Colonic mucosa (tissue), 4 donors: ENCODE results near the gene KDM5B. TPM values are rescaled to one million over a fixed set of nuclear protein-coding genes. Genes with fewer than 3 reads are reported as not detected.

Experiments used
- DNase-seq: peaks from one replicate; pipeline ENCODE4 v3.0.0-alpha.2; 2020
- H3K27ac ChIP-seq: fragments of 200-600 bp; one replicate; pipeline ENCODE4 v1.8.0; 2021
- H3K27me3 ChIP-seq: fragments of 200-600 bp; one replicate; pipeline ENCODE4 v1.8.0; 2021
- H3K36me3 ChIP-seq: fragments of 200-600 bp; one replicate; pipeline ENCODE4 v1.8.0; 2021
- H3K4me1 ChIP-seq: fragments of 200-600 bp; one replicate; pipeline ENCODE4 v1.8.0; 2021; ENCODE audit warnings: mild to moderate bottlenecking
- H3K4me3 ChIP-seq: fragments of 200-600 bp; one replicate; pipeline ENCODE4 v1.8.0; 2021
- H3K9ac ChIP-seq, 2 donors: one replicate each; pipeline ENCODE4 v1.7.0; 2013; ENCODE audit warnings: control low read depth in 2 of 2, low read depth in 2 of 2, low read length in 2 of 2
- H3K9me3 ChIP-seq: fragments of 200-600 bp; one replicate; pipeline ENCODE4 v1.8.0; 2021
- intact Hi-C: fragments of 100-400 bp; cut with DNase I; formaldehyde crosslinking; loops from one replicate; pipeline ENCODE4 v1.14.1; 2022
- total RNA-seq, 2 donors: library from RNA; stranded (reverse); fragmentation: NEBNext Ultra II Directional in 1 of 2; extraction: Animal tissue kit (Norgen Biotek cat#: 25700) in 1 of 2; gene quantifications; one replicate each; pipeline ENCODE4 v1.2.1, GENCODE V29; 2021
- TF ChIP-seq, protein P1 (sequence below): fragments of 200-600 bp; IDR thresholded peaks from one replicate; pipeline ENCODE4 v1.8.0; 2022; ENCODE audit warnings: antibody characterized with exemption, mild to moderate bottlenecking
- donor health status: healthy.
- donor health status: DM: no; HTN: no; CAD: no.
- donor health status: DM: no; HTN: no; CAD: no.

The KDM5B gene
- total RNA-seq, 2 donors from 2014 or later = 70.1 to 93.4 TPM

DNA sequence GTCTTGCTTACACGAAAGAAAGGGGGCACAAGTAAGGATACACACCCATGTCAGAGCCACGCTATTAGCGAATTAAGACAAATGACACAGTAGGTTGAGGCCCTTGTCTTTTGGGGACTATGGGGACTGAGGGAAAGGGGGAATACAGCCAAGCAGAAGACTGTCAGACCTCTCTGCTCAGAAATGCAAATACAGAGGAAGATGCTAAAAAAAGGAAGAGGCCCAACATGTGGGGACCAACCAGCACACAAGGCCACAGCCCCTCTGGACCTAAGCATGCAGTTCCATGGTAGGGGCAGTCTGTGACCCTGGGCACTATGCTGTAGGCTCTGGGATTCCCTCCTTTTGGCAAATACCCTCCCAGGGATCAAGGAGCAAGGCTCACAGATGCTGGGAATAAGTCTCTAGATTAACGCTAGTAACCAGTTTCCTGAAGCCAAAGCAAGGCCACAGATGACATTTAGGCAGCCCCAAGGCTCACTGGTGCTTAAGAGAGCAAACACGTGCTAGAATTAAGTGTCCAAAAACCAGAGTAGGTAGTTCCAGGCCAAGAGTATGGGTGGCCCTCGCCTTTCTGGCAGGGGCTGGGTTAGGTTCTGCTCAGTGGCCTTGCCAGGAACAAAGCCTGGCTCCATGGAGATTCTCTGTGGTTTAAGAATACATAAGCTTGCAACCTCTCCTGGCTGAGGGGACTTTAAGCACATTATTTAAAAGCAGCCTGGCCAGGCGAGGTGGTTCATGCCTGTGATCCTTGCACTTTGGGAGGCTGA is 42.6 kb upstream of the KDM5B start:
- TF ChIP-seq, protein P1, sequence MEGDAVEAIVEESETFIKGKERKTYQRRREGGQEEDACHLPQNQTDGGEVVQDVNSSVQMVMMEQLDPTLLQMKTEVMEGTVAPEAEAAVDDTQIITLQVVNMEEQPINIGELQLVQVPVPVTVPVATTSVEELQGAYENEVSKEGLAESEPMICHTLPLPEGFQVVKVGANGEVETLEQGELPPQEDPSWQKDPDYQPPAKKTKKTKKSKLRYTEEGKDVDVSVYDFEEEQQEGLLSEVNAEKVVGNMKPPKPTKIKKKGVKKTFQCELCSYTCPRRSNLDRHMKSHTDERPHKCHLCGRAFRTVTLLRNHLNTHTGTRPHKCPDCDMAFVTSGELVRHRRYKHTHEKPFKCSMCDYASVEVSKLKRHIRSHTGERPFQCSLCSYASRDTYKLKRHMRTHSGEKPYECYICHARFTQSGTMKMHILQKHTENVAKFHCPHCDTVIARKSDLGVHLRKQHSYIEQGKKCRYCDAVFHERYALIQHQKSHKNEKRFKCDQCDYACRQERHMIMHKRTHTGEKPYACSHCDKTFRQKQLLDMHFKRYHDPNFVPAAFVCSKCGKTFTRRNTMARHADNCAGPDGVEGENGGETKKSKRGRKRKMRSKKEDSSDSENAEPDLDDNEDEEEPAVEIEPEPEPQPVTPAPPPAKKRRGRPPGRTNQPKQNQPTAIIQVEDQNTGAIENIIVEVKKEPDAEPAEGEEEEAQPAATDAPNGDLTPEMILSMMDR = no peak
- no peak overlapping the region for H3K27ac ChIP-seq
- no peaks in the 10 kb centered on the region for H3K4me1 ChIP-seq
- intact Hi-C loops = no loop called here
- H3K9ac ChIP-seq = no peak overlapping the region
- H3K27me3 ChIP-seq = no peaks in the 10 kb centered on the region
- no peaks in the 10 kb centered on the region for H3K9me3 ChIP-seq
- no peak overlapping the region for H3K4me3 ChIP-seq
- H3K36me3 ChIP-seq = no peaks in the 10 kb centered on the region
- no peak for DNase-seq

DNA sequence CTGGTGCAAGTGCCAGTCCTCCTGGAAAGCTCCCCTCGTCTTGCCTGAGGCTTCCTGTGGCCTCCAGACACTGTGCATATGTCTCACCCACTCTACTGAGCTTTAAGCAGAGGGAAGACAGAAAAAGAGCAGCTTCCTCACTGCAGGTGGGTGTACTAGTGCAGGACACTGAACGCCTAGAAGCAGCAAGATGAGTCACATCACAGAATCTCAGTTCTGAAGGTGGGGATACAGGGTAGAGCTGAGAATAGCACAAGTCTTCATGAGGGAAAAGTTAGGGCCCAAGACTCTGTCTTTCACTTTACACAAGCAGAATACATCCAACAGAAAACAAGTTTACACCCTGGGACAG is 39.9 kb upstream of the KDM5B start:
- no peak for DNase-seq
- Histone ChIP-seq H3K4me1 (no peaks in the 10 kb centered on the region), H3K27ac (no peak overlapping the region), H3K9ac (no peak overlapping the region), H3K9me3 (no peaks in the 10 kb centered on the region), H3K27me3 (no peaks in the 10 kb centered on the region), H3K4me3 (no peak overlapping the region), H3K36me3 (no peaks in the 10 kb centered on the region)
- intact Hi-C loops = no loop called here
- TF ChIP-seq, protein P1 = no peak

DNA sequence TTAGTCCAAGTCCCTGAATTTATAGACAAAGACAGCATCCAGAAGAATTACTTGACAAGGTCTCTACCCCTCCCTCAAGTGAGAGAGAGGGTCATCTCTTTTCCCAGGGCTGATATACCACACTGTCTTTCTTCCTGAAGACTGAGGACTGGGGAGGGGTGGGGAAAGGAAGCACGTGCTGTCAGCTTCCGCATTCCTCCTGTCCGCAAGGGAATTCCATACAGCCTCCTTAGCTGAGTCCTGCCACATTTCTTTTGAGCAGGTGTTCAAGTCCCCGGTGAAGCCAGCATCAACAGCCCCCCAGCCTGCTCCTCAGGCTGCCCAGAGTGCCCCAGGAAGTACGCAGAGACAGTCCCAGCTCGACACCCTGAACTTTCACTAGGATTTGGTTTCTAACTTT is 36.7 kb upstream of the KDM5B start:
- DNase-seq = no peak
- Histone ChIP-seq H3K9me3 (no peaks in the 10 kb centered on the region), H3K9ac (no peak overlapping the region), H3K4me1 (no peaks in the 10 kb centered on the region), H3K27ac (no peak overlapping the region), H3K36me3 (no peaks in the 10 kb centered on the region), H3K4me3 (no peak overlapping the region), H3K27me3 (no peaks in the 10 kb centered on the region)
- intact Hi-C loops = no loop called here
- TF ChIP-seq, protein P1 = no peak

DNA sequence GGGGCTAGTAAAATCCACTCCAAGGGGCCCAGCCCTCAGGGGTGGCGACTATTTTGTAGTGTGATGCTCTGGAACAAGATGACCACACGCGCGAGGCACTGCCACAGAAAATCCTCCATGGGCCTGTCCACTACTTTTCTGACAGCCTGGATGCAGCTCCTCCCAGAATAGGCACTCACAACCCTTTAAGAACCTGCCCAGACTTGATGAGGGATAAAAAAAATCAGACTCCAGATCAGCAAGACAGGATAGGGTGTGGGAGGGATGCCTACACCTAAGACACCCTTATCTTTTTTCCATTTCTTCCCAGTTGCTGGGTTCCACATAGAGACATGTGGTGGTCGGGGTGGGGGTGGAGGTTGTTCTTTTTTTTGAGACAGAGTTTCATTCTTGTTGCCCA is 36.0 kb upstream of the KDM5B start:
- DNase-seq = no peak
- Histone ChIP-seq H3K4me1 (no peaks in the 10 kb centered on the region), H3K4me3 (no peak overlapping the region), H3K27me3 (no peaks in the 10 kb centered on the region), H3K9ac (no peak overlapping the region), H3K36me3 (no peaks in the 10 kb centered on the region), H3K9me3 (no peaks in the 10 kb centered on the region), H3K27ac (no peak overlapping the region)
- TF ChIP-seq, protein P1 = no peak
- intact Hi-C loops = no loop called here

DNA sequence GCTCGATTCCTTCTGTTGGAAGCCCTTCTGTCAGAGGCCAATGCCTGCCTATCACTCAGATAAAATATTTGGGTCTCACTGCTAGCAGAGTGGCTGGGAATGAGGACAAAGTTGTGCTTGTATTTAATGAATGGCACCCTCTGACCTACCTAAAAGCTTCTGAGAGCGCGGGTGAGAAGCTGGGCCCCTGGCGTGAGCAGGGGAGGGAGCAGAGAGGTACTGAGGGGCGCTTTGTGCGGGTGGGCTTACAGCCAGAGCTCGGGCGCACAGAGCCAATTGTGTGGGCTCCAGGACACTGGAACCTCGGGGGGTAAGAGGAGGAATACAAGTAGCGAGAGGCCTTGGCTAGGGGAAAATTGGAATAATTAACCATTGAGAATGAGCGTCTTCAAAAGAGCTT is 34.9 kb upstream of the KDM5B start:
- intact Hi-C loops = no loop called here
- DNase-seq = no peak

More for the DNA sequence above, 34.9 kb upstream of the KDM5B start:
- Histone ChIP-seq H3K27me3 (no peaks in the 10 kb centered on the region), H3K36me3 (no peaks in the 10 kb centered on the region), H3K4me3 (no peak overlapping the region), H3K27ac (no peak overlapping the region), H3K4me1 (no peaks in the 10 kb centered on the region), H3K9me3 (no peaks in the 10 kb centered on the region), H3K9ac (no peak overlapping the region)
- TF ChIP-seq, protein P1 = no peak
